ENCODE measurements around the gene FBXL19.
"Not testable (repeated sequence)": the region's sequence is repeated elsewhere in the genome, so short reads cannot be mapped to it uniquely, and the experiment has no call there.

FBXL19 gene

DNA sequence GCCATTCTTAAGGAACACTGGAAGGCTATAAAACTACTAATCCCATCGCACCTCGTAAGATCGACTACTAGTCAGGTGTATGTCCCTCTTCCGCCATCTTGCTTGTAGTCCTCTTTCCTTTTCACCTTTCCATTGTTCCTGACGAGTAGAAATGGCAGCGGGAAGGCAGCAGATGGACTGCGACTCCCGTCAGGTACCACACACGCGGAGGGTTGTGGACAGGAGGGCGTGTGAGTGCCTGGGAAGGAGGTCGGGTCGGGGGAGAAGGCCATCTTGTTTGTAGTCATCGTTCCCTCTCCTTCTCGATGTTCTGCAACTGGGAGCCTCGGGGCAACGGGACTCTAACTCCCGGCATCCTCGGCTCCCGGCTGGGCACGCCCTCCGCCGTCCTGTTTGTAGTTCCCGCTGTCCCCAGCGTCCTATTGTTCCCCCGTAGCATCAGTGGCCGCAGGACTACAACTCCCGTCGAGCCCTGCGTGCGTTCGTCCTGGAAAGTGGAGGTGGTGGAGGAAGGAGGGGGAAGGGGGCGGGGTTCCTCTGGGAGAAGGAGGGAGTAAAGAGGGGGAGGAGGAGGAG lies 324 bp upstream of the FBXL19 start:
- peak; percentile 100 for DNase-seq (ENCODE audit: low read depth)

DNA sequence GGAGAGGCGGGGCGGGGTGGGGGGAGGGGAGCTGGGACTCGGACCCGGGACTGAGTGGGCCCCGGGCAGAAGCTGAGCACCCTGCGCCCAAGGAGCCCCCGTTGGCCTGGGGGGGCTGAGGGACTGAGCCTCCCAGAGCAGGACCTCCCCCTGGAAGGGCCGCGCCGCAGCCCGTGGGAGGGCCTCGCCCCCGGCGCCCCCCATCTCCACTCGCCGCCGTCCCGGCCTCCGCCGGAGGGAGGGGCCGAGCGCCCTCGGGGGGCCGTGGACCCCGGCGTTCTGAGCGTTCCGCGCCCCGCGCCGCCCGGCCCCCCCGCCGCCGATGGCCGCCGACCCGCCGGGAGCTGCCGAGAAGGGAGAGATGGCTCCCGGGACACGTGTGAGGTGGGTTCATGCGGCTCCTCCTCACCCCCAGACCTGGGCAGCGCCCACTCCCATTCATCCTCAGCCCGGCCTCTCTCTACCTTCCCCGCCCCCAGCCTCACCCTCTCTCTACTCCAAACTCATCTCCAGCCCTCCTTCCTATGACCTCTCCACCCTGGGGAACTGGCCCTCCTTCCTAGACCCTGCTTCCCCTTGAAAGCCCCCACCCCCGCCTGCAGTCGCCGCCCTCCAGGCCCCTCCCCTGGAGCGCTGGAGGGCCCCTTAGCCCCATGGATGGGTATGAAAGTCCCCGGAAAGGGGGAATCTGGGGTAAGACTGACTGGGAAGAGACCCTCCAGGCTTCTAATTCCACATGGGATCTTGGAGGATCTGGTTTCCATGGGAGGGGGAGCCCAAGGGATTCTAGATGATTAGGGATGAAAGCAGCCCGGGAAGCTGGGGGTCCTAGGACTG lies 922 bp downstream of the FBXL19 start:
- no peak for DNase-seq (ENCODE audit: low read depth)

- DNase-seq (ENCODE audit: low read depth) = no peak
Measured at GRCh38 chr16:30924913-30925631, 1.7 kb downstream of the FBXL19 start.

DNA sequence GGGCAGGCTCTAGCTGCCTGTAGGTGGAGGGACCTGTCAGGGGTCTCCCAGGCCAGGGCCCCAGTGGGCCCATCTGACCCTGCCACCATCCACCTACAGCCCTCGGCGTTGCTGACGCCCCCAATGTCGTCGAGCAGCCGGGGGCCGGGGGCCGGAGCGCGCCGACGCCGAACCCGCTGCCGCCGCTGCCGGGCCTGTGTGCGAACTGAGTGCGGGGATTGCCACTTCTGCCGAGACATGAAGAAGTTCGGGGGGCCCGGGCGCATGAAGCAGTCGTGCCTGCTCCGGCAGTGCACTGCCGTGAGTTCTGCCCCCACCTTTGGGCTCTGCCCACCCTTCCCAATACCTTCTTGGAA lies 2.2 kb downstream of the FBXL19 start:
- DNase-seq (ENCODE audit: low read depth) = no peak

DNA sequence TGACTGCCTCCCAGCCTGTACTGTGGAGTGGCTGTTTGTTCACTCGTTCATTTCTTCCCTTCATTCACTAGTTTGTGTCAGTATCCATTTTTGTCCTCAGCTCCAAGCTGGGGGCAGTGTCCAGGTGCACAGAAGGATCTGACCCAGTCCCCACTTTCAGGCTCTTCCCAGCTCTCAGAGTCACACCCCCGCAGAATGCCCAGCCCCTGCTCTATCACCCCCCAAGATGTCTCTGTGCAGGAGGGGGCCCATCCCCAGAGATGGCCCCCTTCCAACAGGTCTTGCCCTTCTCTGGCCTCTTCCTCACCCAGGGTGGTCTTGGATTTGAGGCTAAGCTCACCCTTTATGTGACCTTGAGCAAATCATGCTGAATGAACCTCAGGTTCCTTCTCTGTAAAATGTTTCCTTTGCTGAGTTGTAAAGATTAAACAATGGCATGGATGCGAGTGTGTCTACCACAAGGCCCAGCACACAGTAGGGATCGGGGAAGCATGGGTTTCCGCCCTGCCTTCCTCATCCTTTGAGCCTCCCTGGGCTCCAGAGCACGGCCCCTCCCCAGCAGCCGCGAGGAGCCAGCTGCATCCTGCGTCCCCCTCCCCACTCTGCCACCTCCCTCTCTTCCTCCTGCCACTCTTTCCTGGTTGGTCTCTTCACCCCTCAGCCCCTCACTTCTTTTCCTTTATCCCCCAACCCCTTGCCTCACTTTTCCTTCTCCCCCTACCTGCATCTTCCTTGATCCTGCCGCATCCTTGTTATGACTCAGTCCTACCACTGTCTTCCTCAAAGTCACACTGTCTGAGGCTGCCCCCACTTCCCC lies 2.8 kb downstream of the FBXL19 start:
- no peak for DNase-seq (ENCODE audit: low read depth)

GRCh38 chr16:30926937-30927788 lies 3.8 kb downstream of the FBXL19 start:
- DNase-seq (ENCODE audit: low read depth) = no peak

DNA sequence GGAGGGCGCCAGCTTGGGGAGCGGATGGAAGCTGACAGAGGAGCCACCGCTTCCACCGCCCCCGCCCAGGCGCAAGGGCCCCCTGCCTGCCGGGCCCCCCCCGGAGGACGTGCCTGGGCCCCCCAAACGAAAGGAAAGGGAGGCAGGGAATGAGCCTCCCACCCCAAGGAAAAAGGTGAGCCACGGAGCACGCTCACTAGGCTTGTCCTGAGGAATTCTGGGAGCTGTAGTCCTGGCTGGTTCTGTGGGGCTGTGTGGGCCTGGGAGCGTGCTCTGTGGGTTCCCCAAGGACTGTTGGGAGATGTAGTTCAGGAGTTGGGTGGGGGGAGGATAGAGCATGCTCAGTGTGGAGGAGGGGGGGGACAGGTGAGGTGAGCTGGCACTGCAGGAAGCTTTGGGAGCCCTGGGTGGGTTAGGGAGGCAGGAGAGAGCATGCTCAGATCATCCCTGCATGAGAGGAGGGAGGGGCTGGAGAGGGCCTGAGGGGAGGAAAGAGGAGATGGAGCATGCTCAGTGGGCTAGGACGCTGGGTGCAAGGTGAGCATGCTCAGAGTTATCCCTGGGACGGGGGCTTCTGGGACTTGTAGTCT lies 4.5 kb downstream of the FBXL19 start:
- DNase-seq (ENCODE audit: low read depth) = no peak

DNA sequence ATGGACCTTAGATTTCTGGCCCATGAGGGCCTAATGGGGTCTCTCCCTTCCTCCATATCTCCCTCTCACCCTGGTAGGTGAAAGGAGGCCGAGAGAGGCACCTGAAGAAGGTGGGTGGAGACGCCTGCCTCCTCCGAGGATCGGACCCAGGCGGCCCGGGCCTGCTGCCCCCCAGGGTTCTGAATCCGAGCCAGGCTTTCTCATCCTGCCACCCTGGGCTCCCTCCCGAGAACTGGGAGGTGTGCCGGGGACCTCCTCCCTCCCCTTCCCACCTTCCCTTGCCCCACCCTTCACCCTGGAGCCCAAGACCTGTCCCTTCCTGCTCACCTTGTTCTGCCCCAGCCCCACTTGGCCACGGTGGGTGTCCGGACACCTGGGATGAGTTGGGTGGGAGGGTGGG lies 5.0 kb downstream of the FBXL19 start:
- DNase-seq (ENCODE audit: low read depth) = no peak

DNA sequence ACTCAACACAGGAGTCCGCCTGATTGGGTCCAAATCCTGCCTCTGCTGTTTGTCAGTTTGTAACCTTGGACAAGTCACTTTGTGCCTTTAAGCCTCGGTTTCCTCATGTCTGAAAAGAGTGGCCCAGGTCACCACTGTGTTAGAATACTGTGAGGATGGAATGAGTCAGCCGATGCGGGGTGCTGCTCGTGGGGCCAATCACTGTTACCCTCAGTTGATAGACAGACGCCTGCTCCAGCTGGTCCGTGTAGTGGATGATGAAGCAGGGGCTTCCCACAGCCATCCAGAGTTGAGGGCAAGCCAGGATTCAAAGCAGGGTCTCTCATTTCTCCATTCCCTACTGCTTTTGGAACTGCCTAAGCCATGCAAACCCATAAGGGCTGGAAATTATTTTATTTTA lies 5.8 kb downstream of the FBXL19 start:
- no peak for DNase-seq (ENCODE audit: low read depth)

GRCh38 chr16:30930160-30930571 lies 6.8 kb downstream of the FBXL19 start:
- no peak for DNase-seq (ENCODE audit: low read depth)

- no peak for DNase-seq (ENCODE audit: low read depth)
Measured at GRCh38 chr16:30931068-30931650, 7.8 kb downstream of the FBXL19 start.

DNA sequence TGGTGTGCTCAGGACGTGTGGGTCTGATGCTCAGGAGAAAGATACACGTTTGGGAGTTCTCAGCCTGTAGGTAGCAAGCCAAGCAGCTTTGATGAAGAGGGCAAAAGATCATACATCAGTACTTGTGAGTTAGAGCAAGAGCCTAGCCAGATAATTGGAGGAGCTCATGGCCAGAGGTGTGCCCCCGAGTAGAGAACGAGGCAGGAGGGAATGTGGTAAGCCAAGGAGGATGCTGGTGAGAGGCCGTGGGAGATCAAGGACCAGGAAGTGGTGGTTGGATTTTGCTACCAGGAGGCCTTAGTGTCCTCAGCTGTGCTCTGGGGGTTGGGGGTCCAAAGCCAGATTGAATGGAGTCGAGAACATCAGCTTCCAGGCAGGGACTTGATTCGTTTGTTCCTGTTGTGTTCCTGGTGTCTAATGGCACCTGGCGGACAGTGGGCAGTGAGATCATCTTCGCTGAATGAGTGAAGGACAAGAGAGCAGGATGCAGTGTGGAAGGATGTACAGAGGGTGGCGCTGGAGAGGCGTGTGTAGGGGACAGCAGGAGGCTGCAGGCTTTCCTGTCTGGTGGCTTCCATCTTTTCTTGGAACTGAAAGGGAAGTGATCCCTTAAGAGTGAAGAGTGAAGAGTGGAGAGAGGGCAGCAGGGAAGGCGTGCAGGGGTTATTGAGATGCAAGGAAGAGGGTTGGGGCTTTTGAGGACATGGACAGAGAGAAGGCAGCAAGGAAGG lies 11.6 kb downstream of the FBXL19 start:
- DNase-seq (ENCODE audit: low read depth) = peak; percentile 21

- DNase-seq (ENCODE audit: low read depth) = no peak
Measured at GRCh38 chr16:30937692-30938091, 14.3 kb downstream of the FBXL19 start.

DNA sequence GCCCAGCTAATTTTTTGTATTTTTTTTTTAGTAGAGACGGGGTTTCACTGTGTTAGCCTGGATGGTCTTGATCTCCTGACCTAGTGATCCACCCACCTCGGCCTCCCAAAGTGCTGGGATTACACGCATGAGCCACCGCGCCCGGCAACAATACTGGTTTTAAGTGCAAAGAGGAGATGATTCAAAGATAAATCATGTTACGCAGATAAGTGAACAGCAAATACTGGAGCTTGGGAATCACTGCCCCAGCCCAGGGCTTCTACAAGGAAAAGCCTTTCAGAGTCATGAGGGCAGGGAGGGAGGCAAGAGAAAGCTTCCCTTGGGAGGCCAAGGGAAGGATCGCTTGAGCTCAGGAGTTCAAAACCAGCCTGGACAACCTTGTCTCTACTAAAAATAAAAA lies 16.2 kb downstream of the FBXL19 start:
- not testable (repeated sequence) for DNase-seq (ENCODE audit: low read depth)

GRCh38 chr16:30941600-30942425 lies 18.4 kb downstream of the FBXL19 start:
- peak; percentile 28 for DNase-seq (ENCODE audit: low read depth)

DNA sequence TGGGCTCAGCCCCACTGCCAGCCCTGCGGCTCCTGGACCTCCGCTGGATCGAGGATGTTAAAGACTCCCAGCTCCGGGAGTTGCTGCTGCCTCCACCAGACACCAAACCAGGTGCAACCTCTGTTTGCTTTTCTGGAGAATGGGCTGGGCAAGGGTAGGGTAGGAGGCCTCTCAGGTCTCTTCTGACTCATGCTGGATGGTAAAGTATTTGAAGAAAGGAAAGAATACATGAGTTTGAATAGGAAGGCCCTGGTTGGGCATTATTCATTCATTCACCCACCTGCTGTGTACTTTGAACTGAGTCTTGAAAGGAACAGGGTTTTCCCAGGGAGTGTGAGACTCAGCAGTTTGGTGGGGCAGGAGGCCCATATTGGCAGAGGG lies 19.0 kb downstream of the FBXL19 start:
- no peak for DNase-seq (ENCODE audit: low read depth)

DNA sequence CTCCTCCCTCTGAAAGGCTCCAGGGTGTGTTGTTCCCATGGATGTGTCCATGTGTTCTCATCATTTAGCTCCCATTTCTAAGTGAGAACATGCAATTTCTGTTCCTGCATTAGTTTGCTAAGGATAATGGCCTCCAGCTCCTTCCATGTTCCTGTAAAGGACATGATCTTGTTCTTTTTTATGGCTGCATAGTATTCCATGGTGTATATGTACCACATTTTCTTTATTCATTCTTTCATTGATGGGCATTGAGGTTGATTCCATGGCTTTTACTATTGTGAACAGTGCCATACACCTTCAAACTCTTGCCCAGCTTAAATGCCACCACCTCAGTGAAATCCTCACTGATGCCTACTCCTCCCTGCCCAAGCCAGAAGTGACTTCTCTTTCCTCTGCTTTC lies 21.0 kb downstream of the FBXL19 start:
- DNase-seq (ENCODE audit: low read depth) = no peak

GRCh38 chr16:30946671-30947540 lies 23.5 kb downstream of the FBXL19 start:
- DNase-seq (ENCODE audit: low read depth) = no peak
